Adrenal gland (tissue), 5 donors: ENCODE results near the gene BRD1.

Experiments
- POLR2A ChIP-seq, 2 donors: fragments of 450-650 bp; IDR thresholded peaks; one replicate each; pipeline ENCODE4 v1.6.1; 2017; ENCODE audit warnings: antibody characterized with exemption in 2 of 2, mild to moderate bottlenecking in 2 of 2, moderate library complexity in 1 of 2
- TF ChIP-seq, protein P1 (sequence below), 6 experiments: fragments of 450-650 bp in 4 of 6; fragments of 200-600 bp in 2 of 6; sonication (generic) in 1 of 6; IDR thresholded peaks; 1 replicate in 5 of 6; 2 replicates in 1 of 6; pipeline versions ENCODE4 v1.5.1 to v1.8.0; 2016 to 2021; ENCODE audit warnings: antibody characterized with exemption in 6 of 6, mild to moderate bottlenecking in 2 of 6, moderate library complexity in 1 of 6
- donor health status: DM: no; HTN: no; CAD: no.

DNA sequence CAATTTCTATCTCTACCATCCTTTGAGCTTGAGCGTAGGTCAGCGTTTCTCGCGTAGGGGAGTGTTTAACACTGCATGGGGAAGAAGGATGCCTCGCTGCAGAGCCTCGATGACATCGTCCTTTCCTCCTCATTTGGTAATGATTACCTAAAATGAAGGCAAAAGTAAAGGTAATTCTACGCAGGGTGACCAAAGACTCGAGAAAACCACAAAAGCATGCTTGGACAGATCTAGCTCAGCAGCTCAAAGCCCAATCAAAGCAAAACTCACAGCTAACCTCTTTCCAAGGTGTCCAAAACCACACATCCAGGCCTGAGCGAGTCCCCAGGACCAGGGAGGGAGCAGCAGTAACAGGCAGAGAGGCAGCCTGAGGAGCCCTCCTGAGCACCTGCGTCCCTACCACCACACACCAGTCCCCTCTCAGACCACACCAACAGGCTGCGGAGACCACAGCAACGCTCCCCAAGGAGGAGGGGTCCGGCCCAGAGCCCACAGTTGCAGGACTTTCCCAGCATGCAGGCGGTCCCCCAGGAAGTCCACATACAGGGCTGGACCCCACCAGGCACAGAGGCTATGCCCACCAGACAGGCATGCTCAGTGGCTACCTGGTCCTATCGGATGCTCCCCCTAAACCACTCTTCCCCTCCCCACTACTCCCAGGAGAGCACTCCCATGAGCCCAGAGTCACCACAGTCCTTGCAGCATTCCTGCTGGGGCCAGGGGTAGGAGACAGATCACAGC lies 3.3 kb downstream of the BRD1 start:
- no peak for TF ChIP-seq POLR2A (IDR thresholded peaks at IDR 0.05)
- TF ChIP-seq, protein P1, sequence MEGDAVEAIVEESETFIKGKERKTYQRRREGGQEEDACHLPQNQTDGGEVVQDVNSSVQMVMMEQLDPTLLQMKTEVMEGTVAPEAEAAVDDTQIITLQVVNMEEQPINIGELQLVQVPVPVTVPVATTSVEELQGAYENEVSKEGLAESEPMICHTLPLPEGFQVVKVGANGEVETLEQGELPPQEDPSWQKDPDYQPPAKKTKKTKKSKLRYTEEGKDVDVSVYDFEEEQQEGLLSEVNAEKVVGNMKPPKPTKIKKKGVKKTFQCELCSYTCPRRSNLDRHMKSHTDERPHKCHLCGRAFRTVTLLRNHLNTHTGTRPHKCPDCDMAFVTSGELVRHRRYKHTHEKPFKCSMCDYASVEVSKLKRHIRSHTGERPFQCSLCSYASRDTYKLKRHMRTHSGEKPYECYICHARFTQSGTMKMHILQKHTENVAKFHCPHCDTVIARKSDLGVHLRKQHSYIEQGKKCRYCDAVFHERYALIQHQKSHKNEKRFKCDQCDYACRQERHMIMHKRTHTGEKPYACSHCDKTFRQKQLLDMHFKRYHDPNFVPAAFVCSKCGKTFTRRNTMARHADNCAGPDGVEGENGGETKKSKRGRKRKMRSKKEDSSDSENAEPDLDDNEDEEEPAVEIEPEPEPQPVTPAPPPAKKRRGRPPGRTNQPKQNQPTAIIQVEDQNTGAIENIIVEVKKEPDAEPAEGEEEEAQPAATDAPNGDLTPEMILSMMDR (IDR thresholded peaks at IDR 0.05), result no peak
